Measurements from ENCODE around the gene SPEF1.

Gene SPEF1

GRCh38 chr20:3812259-3812681 is 31.0 kb upstream of the SPEF1 start:
- TF ChIP-seq TEAD4 (IDR thresholded peaks at IDR 0.05) (no peak), MAX (IDR thresholded peaks at IDR 0.05) (no peak), TCF12 (IDR thresholded peaks at IDR 0.05; ENCODE audit: low read depth) (no peak), USF1 (IDR thresholded peaks at IDR 0.05) (no peak), RAD21 (IDR thresholded peaks at IDR 0.05; ENCODE audit: low read depth) (no peak), EGR1 (IDR thresholded peaks at IDR 0.05) (no peak)

- TF ChIP-seq EP300 (IDR thresholded peaks at IDR 0.05; ENCODE audit: borderline replicate concordance): peak; percentile 96
- TF ChIP-seq MAX (IDR thresholded peaks at IDR 0.05): peak; percentile 99
- TF ChIP-seq REST (IDR thresholded peaks at IDR 0.05; ENCODE audit: low read depth): no peak
- no peak for TF ChIP-seq TAF1 (IDR thresholded peaks at IDR 0.05; ENCODE audit: low read depth)
- TF ChIP-seq EGR1 (IDR thresholded peaks at IDR 0.05): no peak
- peak; percentile 94 for TF ChIP-seq FOXM1 (IDR thresholded peaks at IDR 0.05; ENCODE audit: borderline replicate concordance, low read depth)
- no peak for TF ChIP-seq CREB1 (IDR thresholded peaks at IDR 0.05; ENCODE audit: low read depth)
- no peak for TF ChIP-seq RAD21 (IDR thresholded peaks at IDR 0.05; ENCODE audit: low read depth)
- peak; percentile 70 for TF ChIP-seq TEAD4 (IDR thresholded peaks at IDR 0.05)
- TF ChIP-seq ZBTB7A (IDR thresholded peaks at IDR 0.05; ENCODE audit: low read depth): 0 out of 2 replicates have a peak, but pooled peaks have one; percentile 56
- TF ChIP-seq USF1 (IDR thresholded peaks at IDR 0.05): peak; percentile 92
- peak; percentile 98 for TF ChIP-seq CEBPB (IDR thresholded peaks at IDR 0.05)
- TF ChIP-seq NFIC (IDR thresholded peaks at IDR 0.05): peak; percentile 100
- peak; percentile 97 for TF ChIP-seq TCF12 (IDR thresholded peaks at IDR 0.05; ENCODE audit: low read depth)
- TF ChIP-seq YY1 (IDR thresholded peaks at IDR 0.05; ENCODE audit: low read depth): no peak; the same call in 1 of the 2 replicates
Observed at GRCh38 chr20:3811467-3812258, 30.4 kb upstream of the SPEF1 start.

GRCh38 chr20:3808544-3808943 is 27.3 kb upstream of the SPEF1 start:
- TF ChIP-seq YY1 (IDR thresholded peaks at IDR 0.05; ENCODE audit: low read depth) (no peak), RAD21 (IDR thresholded peaks at IDR 0.05; ENCODE audit: low read depth) (no peak), CREB1 (IDR thresholded peaks at IDR 0.05; ENCODE audit: low read depth) (no peak), TCF12 (IDR thresholded peaks at IDR 0.05; ENCODE audit: low read depth) (no peak), EP300 (IDR thresholded peaks at IDR 0.05; ENCODE audit: borderline replicate concordance) (no peak), ZBTB7A (IDR thresholded peaks at IDR 0.05; ENCODE audit: low read depth) (no peak), TAF1 (IDR thresholded peaks at IDR 0.05; ENCODE audit: low read depth) (no peak)

GRCh38 chr20:3804781-3805180 is 23.5 kb upstream of the SPEF1 start:
- TF ChIP-seq USF1 (IDR thresholded peaks at IDR 0.05) (no peak), ZBTB7A (IDR thresholded peaks at IDR 0.05; ENCODE audit: low read depth) (no peak), RAD21 (IDR thresholded peaks at IDR 0.05; ENCODE audit: low read depth) (no peak), EGR1 (IDR thresholded peaks at IDR 0.05) (no peak), TEAD4 (IDR thresholded peaks at IDR 0.05) (no peak), NFIC (IDR thresholded peaks at IDR 0.05) (no peak), FOXM1 (IDR thresholded peaks at IDR 0.05; ENCODE audit: borderline replicate concordance, low read depth) (no peak), TCF12 (IDR thresholded peaks at IDR 0.05; ENCODE audit: low read depth) (no peak), CEBPB (IDR thresholded peaks at IDR 0.05) (no peak), MAX (IDR thresholded peaks at IDR 0.05) (no peak), REST (IDR thresholded peaks at IDR 0.05; ENCODE audit: low read depth) (no peak), YY1 (IDR thresholded peaks at IDR 0.05; ENCODE audit: low read depth) (no peak), EP300 (IDR thresholded peaks at IDR 0.05; ENCODE audit: borderline replicate concordance) (no peak), CREB1 (IDR thresholded peaks at IDR 0.05; ENCODE audit: low read depth) (no peak), TAF1 (IDR thresholded peaks at IDR 0.05; ENCODE audit: low read depth) (no peak)

- TF ChIP-seq USF1 (IDR thresholded peaks at IDR 0.05): no peak
- no peak for TF ChIP-seq TAF1 (IDR thresholded peaks at IDR 0.05; ENCODE audit: low read depth)
- no peak for TF ChIP-seq MAX (IDR thresholded peaks at IDR 0.05)
Observed at GRCh38 chr20:3804254-3804751, 23.1 kb upstream of the SPEF1 start.

Measured in Ishikawa (cell line).